CD14-positive monocyte (primary cell): ENCODE data around the gene AADAT. TPM values are rescaled to one million over a fixed set of nuclear protein-coding genes. Genes with fewer than 3 reads are reported as not detected.

Experiments used
- DNase-seq, 3 donors: peaks; one replicate each; pipeline ENCODE4 v3.0.0-alpha.2; 2011 to 2022
- H2AFZ ChIP-seq: 2 replicates; pipeline ENCODE4 v1.6.0; 2012; ENCODE audit warnings: mild to moderate bottlenecking, low read depth, low read length, inconsistent platforms; ENCODE audit not compliant: insufficient read depth, poor library complexity, severe bottlenecking
- H3K27ac ChIP-seq, 2 donors: 1 replicate in 1 of 2; 2 replicates in 1 of 2; pipeline ENCODE4 v1.5.1; 2012 to 2013; ENCODE audit warnings: low read length in 2 of 2, control low read depth in 1 of 2, inconsistent platforms in 1 of 2, low read depth in 1 of 2, mild to moderate bottlenecking in 1 of 2
- H3K27me3 ChIP-seq, 2 donors: one replicate each; pipeline versions ENCODE4 v1.6.0 to v1.6.1; 2011 to 2013; ENCODE audit warnings: low read length in 2 of 2; ENCODE audit not compliant: control insufficient read depth in 2 of 2, insufficient read depth in 2 of 2
- H3K36me3 ChIP-seq, 2 donors: replicated peaks in 1 of 2; 1 replicate in 1 of 2; 2 replicates in 1 of 2; pipeline versions ENCODE4 v1.5.1 to v1.6.1; 2012 to 2013; ENCODE audit warnings: low read length in 2 of 2, control low read depth in 1 of 2, inconsistent platforms in 1 of 2, mild to moderate bottlenecking in 1 of 2; ENCODE audit not compliant: insufficient read depth in 2 of 2, control insufficient read depth in 1 of 2
- H3K4me1 ChIP-seq, 2 donors: 1 replicate in 1 of 2; 2 replicates in 1 of 2; pipeline versions ENCODE4 v1.5.1 to v1.6.1; 2012 to 2013; ENCODE audit warnings: low read length in 2 of 2, control low read depth in 1 of 2, inconsistent platforms in 1 of 2, mild to moderate bottlenecking in 1 of 2, moderate library complexity in 1 of 2; ENCODE audit not compliant: insufficient read depth in 2 of 2, control insufficient read depth in 1 of 2
- H3K4me2 ChIP-seq: replicated peaks from 2 replicates; pipeline ENCODE3; 2012; ENCODE audit warnings: low read length, moderate library complexity, mild to moderate bottlenecking; ENCODE audit not compliant: poor library complexity, severe bottlenecking; ENCODE audit errors: extremely low read depth
- H3K4me3 ChIP-seq, 3 experiments: fragments of 200-600 bp in 1 of 3; sonication (generic) in 1 of 3; replicated peaks in 1 of 3; 1 replicate in 2 of 3; 2 replicates in 1 of 3; pipeline ENCODE4 v1.5.1; 2011 to 2013; ENCODE audit warnings: low read length in 3 of 3, mild to moderate bottlenecking in 3 of 3, control low read depth in 2 of 3, low read depth in 2 of 3, inconsistent platforms in 1 of 3, moderate library complexity in 1 of 3
- H3K79me2 ChIP-seq: 2 replicates; pipeline ENCODE4 v1.6.0; 2012; ENCODE audit warnings: mild to moderate bottlenecking, control low read depth, inconsistent platforms, low read length, moderate library complexity; ENCODE audit not compliant: insufficient read depth
- H3K9ac ChIP-seq: 2 replicates; pipeline ENCODE4 v1.6.0; 2017; ENCODE audit warnings: low read length, mild to moderate bottlenecking; ENCODE audit not compliant: insufficient read depth, poor library complexity, severe bottlenecking
- H3K9me3 ChIP-seq, 2 donors: replicated peaks in 1 of 2; 1 replicate in 1 of 2; 2 replicates in 1 of 2; pipeline versions ENCODE4 v1.5.1 to v1.6.1; 2012 to 2013; ENCODE audit warnings: low read length in 2 of 2, control low read depth in 1 of 2; ENCODE audit not compliant: control insufficient read depth in 1 of 2, insufficient read depth in 1 of 2
- H4K20me1 ChIP-seq: 2 replicates; pipeline ENCODE4 v1.6.0; 2012; ENCODE audit warnings: mild to moderate bottlenecking, low read length, control low read depth, moderate library complexity; ENCODE audit not compliant: insufficient read depth
- H3K27ac Mint-ChIP-seq, 7 donors: one replicate each; pipeline ENCODE4 v1.8.0; 2020; ENCODE audit warnings: mild to moderate bottlenecking in 7 of 7, mixed read lengths in 7 of 7, moderate library complexity in 6 of 7, inconsistent platforms in 2 of 7
- H3K27me3 Mint-ChIP-seq, 3 donors: one replicate each; pipeline ENCODE4 v1.8.0; 2021 to 2022; ENCODE audit warnings: low read depth in 3 of 3, mild to moderate bottlenecking in 3 of 3, mixed read lengths in 3 of 3, moderate library complexity in 3 of 3, inconsistent platforms in 1 of 3
- H3K36me3 Mint-ChIP-seq, 2 donors: one replicate each; pipeline ENCODE4 v1.8.0; 2020; ENCODE audit warnings: mixed read lengths in 2 of 2, inconsistent platforms in 1 of 2, mild to moderate bottlenecking in 1 of 2
- H3K4me1 Mint-ChIP-seq: one replicate; pipeline ENCODE4 v1.8.0; 2020; ENCODE audit warnings: mild to moderate bottlenecking, mixed read lengths
- H3K4me3 Mint-ChIP-seq, 2 donors: one replicate each; pipeline ENCODE4 v1.8.0; 2020; ENCODE audit warnings: mild to moderate bottlenecking in 2 of 2, mixed read lengths in 2 of 2, moderate library complexity in 1 of 2
- H3K9me3 Mint-ChIP-seq, 7 donors: one replicate each; pipeline ENCODE4 v1.8.0; 2020 to 2022; ENCODE audit warnings: mixed read lengths in 7 of 7, mild to moderate bottlenecking in 6 of 7, moderate library complexity in 6 of 7, inconsistent platforms in 2 of 7
- WGBS: methylation state at CpG from one replicate; pipeline ENCODE4 v1.1.5; 2013; ENCODE audit warnings: missing lambda C conversion rate; ENCODE audit not compliant: insufficient coverage; 5-methylcytosine and 5-hydroxymethylcytosine counted together
- intact Hi-C, 2 donors: fragments of 100-400 bp; cut with micrococcal nuclease; formaldehyde crosslinking; loops; one replicate each; pipeline versions ENCODE4 v1.15.0 to v1.15.1; 2023
- polyA plus RNA-seq, 3 donors: library from polyadenylated mRNA; depleted of rRNA in 1 of 3; unstranded in 2 of 3; stranded (reverse) in 1 of 3; fragments of 300-500 nt in 2 of 3; fragments of >200 nt in 1 of 3; fragmentation: Illumina TruSeq in 2 of 3; gene quantifications; 1 replicate in 2 of 3; 2 replicates in 1 of 3; pipeline ENCODE4 v1.2.3, GENCODE V29; 2012 to 2021
- TF ChIP-seq, protein P1 (sequence below): fragments of 200-600 bp; IDR thresholded peaks from one replicate; pipeline ENCODE4 v1.8.0; 2022; ENCODE audit warnings: antibody characterized with exemption, mild to moderate bottlenecking

The AADAT gene
- polyA plus RNA-seq, 3 donors = not detected

GRCh38 chr4:170137927-170138326 lies 48.2 kb upstream of the AADAT start:
- no peak overlapping the region for H3K4me2 ChIP-seq
- intact Hi-C loops = no loop called here

GRCh38 chr4:170137466-170137865 lies 47.7 kb upstream of the AADAT start:
- H3K4me1 ChIP-seq = no peaks in the 10 kb centered on the region
- H3K9me3 ChIP-seq = peaks cover 16 to 20% of the 10 kb centered on the region in 2 donors
- Mint-ChIP-seq H3K4me3 (no peak overlapping the region), H3K36me3 (no peaks in the 10 kb centered on the region), H3K4me1 (no peaks in the 10 kb centered on the region), H3K27me3 (peaks cover 0 to 3% (median 0%) of the 10 kb centered on the region in 3 donors), H3K27ac (no peak overlapping the region), H3K9me3 (peaks cover 9 to 22% (median 13%) of the 10 kb centered on the region in 7 donors)
- TF ChIP-seq, protein P1, sequence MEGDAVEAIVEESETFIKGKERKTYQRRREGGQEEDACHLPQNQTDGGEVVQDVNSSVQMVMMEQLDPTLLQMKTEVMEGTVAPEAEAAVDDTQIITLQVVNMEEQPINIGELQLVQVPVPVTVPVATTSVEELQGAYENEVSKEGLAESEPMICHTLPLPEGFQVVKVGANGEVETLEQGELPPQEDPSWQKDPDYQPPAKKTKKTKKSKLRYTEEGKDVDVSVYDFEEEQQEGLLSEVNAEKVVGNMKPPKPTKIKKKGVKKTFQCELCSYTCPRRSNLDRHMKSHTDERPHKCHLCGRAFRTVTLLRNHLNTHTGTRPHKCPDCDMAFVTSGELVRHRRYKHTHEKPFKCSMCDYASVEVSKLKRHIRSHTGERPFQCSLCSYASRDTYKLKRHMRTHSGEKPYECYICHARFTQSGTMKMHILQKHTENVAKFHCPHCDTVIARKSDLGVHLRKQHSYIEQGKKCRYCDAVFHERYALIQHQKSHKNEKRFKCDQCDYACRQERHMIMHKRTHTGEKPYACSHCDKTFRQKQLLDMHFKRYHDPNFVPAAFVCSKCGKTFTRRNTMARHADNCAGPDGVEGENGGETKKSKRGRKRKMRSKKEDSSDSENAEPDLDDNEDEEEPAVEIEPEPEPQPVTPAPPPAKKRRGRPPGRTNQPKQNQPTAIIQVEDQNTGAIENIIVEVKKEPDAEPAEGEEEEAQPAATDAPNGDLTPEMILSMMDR = no peak
- H3K27me3 ChIP-seq = no peaks in the 10 kb centered on the region
- no peaks in the 10 kb centered on the region for H3K36me3 ChIP-seq
- H4K20me1 ChIP-seq = no peaks in the 10 kb centered on the region
- intact Hi-C loops = no loop called here
- DNase-seq = no peak
- no peak overlapping the region for H3K27ac ChIP-seq
- H3K79me2 ChIP-seq = no peaks in the 10 kb centered on the region
- no peak overlapping the region for H3K9ac ChIP-seq
- no CpG with 5 or more reads among the region's 5 CpGs for WGBS
- H2AFZ ChIP-seq = no peak overlapping the region
- no peak overlapping the region for H3K4me2 ChIP-seq
- no peak overlapping the region for H3K4me3 ChIP-seq

More at GRCh38 chr4:170137927-170138326, 48.2 kb upstream of the AADAT start:
- Histone ChIP-seq H3K27ac (no peak overlapping the region), H3K4me1 (no peaks in the 10 kb centered on the region), H3K9ac (no peak overlapping the region), H3K27me3 (no peaks in the 10 kb centered on the region), H3K36me3 (no peaks in the 10 kb centered on the region), H2AFZ (no peak overlapping the region), H3K79me2 (no peaks in the 10 kb centered on the region), H4K20me1 (no peaks in the 10 kb centered on the region), H3K4me3 (no peak overlapping the region), H3K9me3 (peaks cover 12 to 15% of the 10 kb centered on the region in 2 donors)
- Mint-ChIP-seq H3K27ac (no peak overlapping the region), H3K9me3 (peaks cover 6 to 17% (median 9%) of the 10 kb centered on the region in 7 donors), H3K36me3 (no peaks in the 10 kb centered on the region), H3K4me3 (no peak overlapping the region), H3K4me1 (no peaks in the 10 kb centered on the region), H3K27me3 (peaks cover 0 to 3% (median 0%) of the 10 kb centered on the region in 3 donors)
- TF ChIP-seq, protein P1 = no peak
- no CpG with 5 or more reads among the region's 3 CpGs for WGBS
- DNase-seq = no peak
